ENCODE measurements around the gene WNT9B. TPM values are rescaled to one million over a fixed set of nuclear protein-coding genes. Genes with fewer than 3 reads are reported as not detected.

Gene WNT9B
- total and polyA plus RNA-seq, 2 of the 13 experiments (the other 11 are each of a cell fraction or from before 2014, with no cell fraction given), result not detected

GRCh38 chr17:46869975-46870803 lies 18.8 kb downstream of the WNT9B start (continued):
- TF ChIP-seq ZBTB46 (CRISPR knock-in tag; IDR thresholded peaks at IDR 0.05; ENCODE audit: borderline replicate concordance) (no peak), ZNF761 (CRISPR knock-in tag; conservative IDR thresholded peaks at IDR 0.05) (peak; percentile 13; the same call in 1 of the 2 replicates), STAT5B (CRISPR knock-in tag; IDR thresholded peaks at IDR 0.05) (no peak), NBN (conservative IDR thresholded peaks at IDR 0.05) (no peak), ZSCAN5A (CRISPR knock-in tag; IDR thresholded peaks at IDR 0.05; ENCODE audit: borderline replicate concordance) (0 out of 2 replicates have a peak, but pooled peaks have one; percentile 23), HNRNPLL (IDR thresholded peaks at IDR 0.05; ENCODE audit: low read depth, low read length, poor library complexity, severe bottlenecking) (no peak), IRF2 (CRISPR knock-in tag; IDR thresholded peaks at IDR 0.05) (peak; percentile 60; the same call in 1 of the 2 replicates), HNF4G (IDR thresholded peaks at IDR 0.05; ENCODE audit: borderline replicate concordance, low read depth, low read length) (peak; percentile 57), HNF4G (CRISPR knock-in tag; IDR thresholded peaks at IDR 0.05; ENCODE audit: borderline replicate concordance, low read depth) (no peak; the same call in 1 of the 2 replicates), ZNF484 (CRISPR knock-in tag; IDR thresholded peaks at IDR 0.05; ENCODE audit: borderline replicate concordance, low read depth) (no peak), MTA3 (CRISPR knock-in tag; IDR thresholded peaks at IDR 0.05) (no peak), GATAD2A (CRISPR knock-in tag; IDR thresholded peaks at IDR 0.05) (peak; percentile 69), ZNF562 (CRISPR knock-in tag; IDR thresholded peaks at IDR 0.05; ENCODE audit: borderline replicate concordance) (no peak), TCF7 (IDR thresholded peaks at IDR 0.05; ENCODE audit: low read depth) (no peak), NR2F6 (IDR thresholded peaks at IDR 0.05) (0 out of 2 replicates have a peak, but pooled peaks have one; percentile 52), NR2F6 (CRISPR knock-in tag; IDR thresholded peaks at IDR 0.05) (peak; percentile 65), THAP7 (CRISPR knock-in tag; IDR thresholded peaks at IDR 0.05) (peak; percentile 55; the same call in 1 of the 2 replicates), ZNF317 (CRISPR knock-in tag; IDR thresholded peaks at IDR 0.05) (0 out of 2 replicates have a peak, but pooled peaks have one; percentile 38), ZNF878 (CRISPR knock-in tag; IDR thresholded peaks at IDR 0.05) (no peak), ZNF280B (CRISPR knock-in tag; IDR thresholded peaks at IDR 0.05; ENCODE audit: borderline replicate concordance) (0 out of 2 replicates have a peak, but pooled peaks have one; percentile 31), ISL2 (CRISPR knock-in tag; IDR thresholded peaks at IDR 0.05) (no peak; the same call in 1 of the 2 replicates), MTERF4 (CRISPR knock-in tag; IDR thresholded peaks at IDR 0.05) (no peak), NFE2L2 (IDR thresholded peaks at IDR 0.05; ENCODE audit: low read length) (no peak), NKX3-1 (CRISPR knock-in tag; IDR thresholded peaks at IDR 0.05) (no peak), CBX5 (CRISPR knock-in tag; IDR thresholded peaks at IDR 0.05; ENCODE audit: borderline replicate concordance) (no peak)
